GM12878 (cell line): ENCODE results near the gene GPR18.

ENCODE experiments used
- CHD4 ChIP-seq: fragments of 200-600 bp; sonication (generic); IDR thresholded peaks from 2 replicates; pipeline ENCODE4 v1.6.1; 2016; ENCODE audit warnings: mild to moderate bottlenecking
- CTCF ChIP-seq, 3 experiments: IDR thresholded peaks in 2 of 3; conservative IDR thresholded peaks in 1 of 3; 2 replicates each; pipeline ENCODE4 v1.5.1; 2011; ENCODE audit warnings: low read depth in 3 of 3, low read length in 3 of 3, mild to moderate bottlenecking in 3 of 3, control low read depth in 2 of 3, moderate library complexity in 2 of 3, inconsistent platforms in 1 of 3, mixed read lengths in 1 of 3; ENCODE audit not compliant: control insufficient read depth in 2 of 3, insufficient read depth in 1 of 3; ENCODE audit errors: extremely low read depth in 1 of 3
- HDGF ChIP-seq: fragments of 450-650 bp; IDR thresholded peaks from 2 replicates; pipeline ENCODE4 v1.6.1; 2016; ENCODE audit warnings: antibody characterized with exemption
- IKZF1 ChIP-seq: fragments of 450-650 bp; conservative IDR thresholded peaks from 2 replicates; pipeline ENCODE4 v1.6.1; 2017; ENCODE audit warnings: antibody characterized with exemption, mild to moderate bottlenecking
- MTA2 ChIP-seq: fragments of 450-650 bp; IDR thresholded peaks from 2 replicates; pipeline ENCODE4 v1.6.1; 2016; ENCODE audit warnings: low read depth, mild to moderate bottlenecking, moderate library complexity
- POLR2AphosphoS5 ChIP-seq: IDR thresholded peaks from 2 replicates; pipeline ENCODE4 v1.6.1; 2011; ENCODE audit warnings: mild to moderate bottlenecking, low read length, inconsistent platforms
- SMC3 ChIP-seq: IDR thresholded peaks from 2 replicates; pipeline ENCODE4 v1.6.1; 2011; ENCODE audit warnings: low read length, improper control_type of control experiment, borderline replicate concordance
- ZNF24 ChIP-seq: fragments of 450-650 bp; IDR thresholded peaks from 2 replicates; pipeline ENCODE4 v1.6.1; 2017; ENCODE audit warnings: antibody characterized with exemption, mild to moderate bottlenecking

- TF ChIP-seq CTCF (IDR thresholded peaks at IDR 0.05 in 2 of 3, conservative IDR thresholded peaks at IDR 0.05 in 1 of 3; ENCODE audit: control insufficient read depth in 2 of 3, extremely low read depth in 1 of 3, insufficient read depth in 1 of 3, low read depth in 3 of 3, low read length in 3 of 3) (no peak), IKZF1 (no peak), CHD4 (no peak), ZNF24 (no peak), SMC3 (no peak), HDGF (no peak), MTA2 (no peak), POLR2AphosphoS5 (no peak)
These were observed 50.7 kb downstream of the GPR18 start for GRCh38 chr13:99207511-99207910.
